Vagina (tissue), 2 donors: ENCODE data around the gene TMEM222. TPM values are rescaled to one million over a fixed set of nuclear protein-coding genes. Genes with fewer than 3 reads are reported as not detected.

ENCODE experiments used
- DNase-seq, 2 donors: peaks; one replicate each; pipeline ENCODE4 v3.0.0-alpha.2; 2017; ENCODE audit errors: extremely low spot score in 2 of 2
- H3K27ac ChIP-seq: fragments of 200-600 bp; sonication (generic); one replicate; pipeline ENCODE4 v1.5.1; 2019
- H3K27me3 ChIP-seq: fragments of 200-600 bp; sonication (generic); one replicate; pipeline ENCODE4 v1.5.1; 2019
- H3K36me3 ChIP-seq, 2 donors: fragments of 200-600 bp; sonication (generic); one replicate each; pipeline ENCODE4 v1.5.1; 2017 to 2019
- H3K4me1 ChIP-seq: fragments of 200-600 bp; sonication (generic); one replicate; pipeline ENCODE4 v1.5.1; 2019
- H3K4me3 ChIP-seq, 2 donors: fragments of 200-600 bp; sonication (generic); 1 replicate in 1 of 2; 2 replicates in 1 of 2; pipeline ENCODE4 v1.5.1; 2016 to 2019
- H3K9me3 ChIP-seq: fragments of 200-600 bp; sonication (generic); one replicate; pipeline ENCODE4 v1.5.1; 2019
- CTCF ChIP-seq, 3 experiments: fragments of 450-650 bp in 2 of 3; fragments of 200-600 bp in 1 of 3; sonication (generic) in 1 of 3; IDR thresholded peaks; one replicate each; pipeline ENCODE4 v1.5.1; 2017 to 2019; ENCODE audit warnings: antibody characterized with exemption in 3 of 3, mild to moderate bottlenecking in 2 of 3, moderate library complexity in 2 of 3
- POLR2A ChIP-seq, 2 donors: fragments of 450-650 bp; IDR thresholded peaks; one replicate each; pipeline ENCODE4 v1.6.1; 2017; ENCODE audit warnings: antibody characterized with exemption in 2 of 2, mild to moderate bottlenecking in 2 of 2, moderate library complexity in 2 of 2
- POLR2AphosphoS5 ChIP-seq, 2 donors: sonication (generic); formaldehyde crosslinking; IDR thresholded peaks; one replicate each; pipeline ENCODE4 v1.9.0; 2017; ENCODE audit warnings: antibody characterized with exemption in 2 of 2, mild to moderate bottlenecking in 2 of 2, low read depth in 1 of 2; ENCODE audit not compliant: insufficient read depth in 1 of 2
- intact Hi-C: fragments of 100-400 bp; cut with DNase I; formaldehyde crosslinking; loops from one replicate; pipeline ENCODE4 v1.15.1; 2023
- total RNA-seq: library from RNA; depleted of rRNA; stranded (reverse); fragments of >200 nt; gene quantifications from one replicate; pipeline ENCODE4 v1.2.3, GENCODE V29; 2016

TMEM222 gene
- total RNA-seq, 1 donor from 2014 or later: 30.7 TPM

- no peak for DNase-seq
- Histone ChIP-seq H3K4me3 (no peak overlapping the region), H3K27ac (peak overlapping the region; percentile 90), H3K27me3 (no peaks in the 10 kb centered on the region), H3K36me3 (peaks cover 0 to 47% of the 10 kb centered on the region in 2 donors), H3K4me1 (peaks cover 41% of the 10 kb centered on the region), H3K9me3 (no peaks in the 10 kb centered on the region)
- TF ChIP-seq POLR2AphosphoS5 (IDR thresholded peaks at IDR 0.05; ENCODE audit: insufficient read depth in 1 of 2, low read depth in 1 of 2) (no peak), POLR2A (IDR thresholded peaks at IDR 0.05) (no peak), CTCF (IDR thresholded peaks at IDR 0.05) (peak; percentile 34 to 55 (median 43))
- intact Hi-C loops: no loop called here
Observed at GRCh38 chr1:27296773-27297291, 25.1 kb upstream of the TMEM222 start.

DNA sequence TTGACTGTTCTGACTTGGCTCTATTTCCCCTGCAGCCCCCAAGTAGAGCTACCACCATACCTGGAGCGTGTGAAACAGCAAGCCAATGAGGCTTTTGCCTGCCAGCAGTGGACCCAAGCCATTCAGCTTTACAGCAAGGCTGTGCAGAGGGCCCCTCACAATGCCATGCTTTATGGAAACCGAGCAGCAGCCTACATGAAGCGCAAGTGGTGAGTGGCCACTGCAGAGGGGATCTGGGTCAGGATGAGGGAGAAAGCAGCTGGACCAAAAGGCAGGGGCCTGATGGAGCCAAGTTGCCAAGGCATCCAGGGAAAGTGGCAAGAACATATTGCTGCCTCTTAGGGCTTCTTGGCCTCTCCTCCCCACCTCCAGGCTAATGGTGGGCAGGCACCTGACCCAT lies 24.1 kb upstream of the TMEM222 start:
- H3K4me1 ChIP-seq: peaks cover 41% of the 10 kb centered on the region
- H3K27me3 ChIP-seq: no peaks in the 10 kb centered on the region
- peak overlapping the region; percentile 90 for H3K27ac ChIP-seq
- intact Hi-C loops: no loop called here
- H3K36me3 ChIP-seq: peaks cover 0 to 46% of the 10 kb centered on the region in 2 donors
- TF ChIP-seq POLR2A (IDR thresholded peaks at IDR 0.05): no peak
- TF ChIP-seq CTCF (IDR thresholded peaks at IDR 0.05): no peak
- no peak for TF ChIP-seq POLR2AphosphoS5 (IDR thresholded peaks at IDR 0.05; ENCODE audit: insufficient read depth in 1 of 2, low read depth in 1 of 2)
- H3K9me3 ChIP-seq: no peaks in the 10 kb centered on the region
- no peak overlapping the region for H3K4me3 ChIP-seq
- DNase-seq: no peak

- Histone ChIP-seq H3K27me3 (no peaks in the 10 kb centered on the region), H3K36me3 (peaks cover 0 to 45% of the 10 kb centered on the region in 2 donors), H3K4me3 (no peak overlapping the region), H3K4me1 (peaks cover 41% of the 10 kb centered on the region), H3K27ac (peak overlapping the region; percentile 90), H3K9me3 (no peaks in the 10 kb centered on the region)
- DNase-seq: no peak
- intact Hi-C loops: no loop called here
- no peak for TF ChIP-seq CTCF (IDR thresholded peaks at IDR 0.05)
- no peak for TF ChIP-seq POLR2AphosphoS5 (IDR thresholded peaks at IDR 0.05; ENCODE audit: insufficient read depth in 1 of 2, low read depth in 1 of 2)
- no peak for TF ChIP-seq POLR2A (IDR thresholded peaks at IDR 0.05)
Observed at GRCh38 chr1:27298632-27299384, 23.2 kb upstream of the TMEM222 start.

DNA sequence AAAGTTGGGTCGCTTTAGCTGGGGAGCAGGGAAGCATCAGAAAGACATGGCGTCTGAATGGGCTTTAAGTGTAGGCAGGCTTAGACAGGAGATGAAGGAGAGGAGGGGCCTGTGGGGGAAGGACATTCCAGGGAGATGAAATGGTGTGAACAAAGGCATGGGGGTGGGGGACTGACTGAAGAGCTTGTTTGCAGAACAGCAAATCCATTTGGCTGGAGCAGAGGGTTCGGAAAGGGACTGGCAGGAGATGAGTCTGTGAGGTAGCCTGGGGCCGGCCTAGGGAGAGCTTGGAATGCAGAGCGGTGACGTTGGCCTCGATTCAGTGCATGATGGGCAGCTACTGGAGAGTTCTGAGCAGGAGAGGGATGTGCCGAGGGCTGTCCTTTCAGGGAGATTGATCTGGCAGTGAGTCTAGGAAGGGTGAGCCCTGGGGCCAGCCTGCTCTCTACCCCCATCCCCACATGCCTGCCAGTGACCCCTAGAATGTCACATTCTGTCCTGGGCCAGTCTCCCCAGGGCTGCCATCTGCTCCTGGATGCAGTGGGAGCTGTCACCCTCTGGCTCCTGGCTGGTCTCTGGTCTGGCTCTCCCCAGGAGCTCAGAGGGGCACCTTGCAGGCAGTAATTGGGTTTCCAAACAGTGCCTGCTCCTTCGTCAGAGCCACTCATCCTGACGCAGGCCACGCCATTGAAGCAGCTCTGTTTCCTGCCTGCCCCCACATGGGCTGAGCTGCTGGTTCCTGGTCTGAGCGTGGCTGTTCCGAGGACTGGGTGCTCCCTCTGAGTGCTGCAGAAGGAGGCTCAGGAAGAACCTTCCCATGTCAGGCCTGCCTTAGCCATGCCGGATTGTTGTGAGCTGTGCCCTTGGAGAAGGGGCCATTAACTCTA lies 22.3 kb upstream of the TMEM222 start:
- peak in 1 of 2 donors; percentile 98 for DNase-seq
- intact Hi-C loops: loop anchor here (2.0 to 10.0 kb wide), 3 partner anchors 95 to 365 kb away; partner anchors contain the start of gene AHDC1
- Histone ChIP-seq H3K9me3 (no peaks in the 10 kb centered on the region), H3K36me3 (peaks cover 0 to 45% of the 10 kb centered on the region in 2 donors), H3K4me1 (peaks cover 41% of the 10 kb centered on the region), H3K27me3 (no peaks in the 10 kb centered on the region), H3K27ac (peak overlapping the region; percentile 90), H3K4me3 (no peak overlapping the region)
- TF ChIP-seq POLR2A (IDR thresholded peaks at IDR 0.05): no peak
- TF ChIP-seq CTCF (IDR thresholded peaks at IDR 0.05): no peak
- peak; percentile 50 to 57 for TF ChIP-seq POLR2AphosphoS5 (IDR thresholded peaks at IDR 0.05; ENCODE audit: insufficient read depth in 1 of 2, low read depth in 1 of 2)
